Measurements from ENCODE around the gene GPR83. TPM values are rescaled to one million over a fixed set of nuclear protein-coding genes. Genes with fewer than 3 reads are reported as not detected.

The GPR83 gene
- total RNA-seq, 6 experiments from 2014 or later: not detected

DNA sequence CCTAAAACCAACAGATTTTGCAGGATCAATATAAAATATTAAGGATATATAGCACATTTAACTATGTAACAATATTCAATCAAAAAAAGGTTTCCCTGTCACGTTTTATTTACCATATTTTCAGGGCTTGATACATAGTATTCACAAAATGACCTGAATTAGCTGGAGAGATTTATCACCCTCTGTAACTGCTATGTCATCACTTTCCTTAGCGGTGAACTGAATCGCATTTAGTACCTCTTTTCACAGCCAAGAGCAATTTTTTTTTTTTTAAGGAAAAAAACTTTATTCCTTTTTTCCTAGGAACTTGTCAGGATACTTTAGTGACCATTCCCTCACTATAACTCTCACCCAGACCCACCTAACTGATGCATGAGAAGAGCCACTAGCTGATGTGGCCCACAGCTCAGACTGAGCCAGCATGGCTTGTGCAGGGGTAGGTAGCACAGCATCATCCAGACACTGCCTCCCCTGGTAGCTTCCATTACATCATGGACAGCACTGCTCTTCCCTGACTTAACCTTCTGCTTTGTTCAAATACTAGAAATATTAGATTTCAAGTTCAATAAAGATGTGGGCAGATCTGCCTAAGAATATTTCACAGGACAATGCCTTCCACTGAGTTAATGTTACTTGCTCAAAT lies 17.0 kb upstream of the GPR83 start:
- no peak for DNase-seq
- Mint-ChIP-seq H3K4me1 (ENCODE audit: low read depth) (no peaks in the 10 kb centered on the region), H3K36me3 (ENCODE audit: low read depth) (no peaks in the 10 kb centered on the region), H3K27ac (no peak overlapping the region), H3K9me3 (no peaks in the 10 kb centered on the region), H3K27me3 (ENCODE audit: insufficient read depth) (no peaks in the 10 kb centered on the region), H3K4me3 (no peak overlapping the region)
- TF ChIP-seq, protein P1, sequence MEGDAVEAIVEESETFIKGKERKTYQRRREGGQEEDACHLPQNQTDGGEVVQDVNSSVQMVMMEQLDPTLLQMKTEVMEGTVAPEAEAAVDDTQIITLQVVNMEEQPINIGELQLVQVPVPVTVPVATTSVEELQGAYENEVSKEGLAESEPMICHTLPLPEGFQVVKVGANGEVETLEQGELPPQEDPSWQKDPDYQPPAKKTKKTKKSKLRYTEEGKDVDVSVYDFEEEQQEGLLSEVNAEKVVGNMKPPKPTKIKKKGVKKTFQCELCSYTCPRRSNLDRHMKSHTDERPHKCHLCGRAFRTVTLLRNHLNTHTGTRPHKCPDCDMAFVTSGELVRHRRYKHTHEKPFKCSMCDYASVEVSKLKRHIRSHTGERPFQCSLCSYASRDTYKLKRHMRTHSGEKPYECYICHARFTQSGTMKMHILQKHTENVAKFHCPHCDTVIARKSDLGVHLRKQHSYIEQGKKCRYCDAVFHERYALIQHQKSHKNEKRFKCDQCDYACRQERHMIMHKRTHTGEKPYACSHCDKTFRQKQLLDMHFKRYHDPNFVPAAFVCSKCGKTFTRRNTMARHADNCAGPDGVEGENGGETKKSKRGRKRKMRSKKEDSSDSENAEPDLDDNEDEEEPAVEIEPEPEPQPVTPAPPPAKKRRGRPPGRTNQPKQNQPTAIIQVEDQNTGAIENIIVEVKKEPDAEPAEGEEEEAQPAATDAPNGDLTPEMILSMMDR (IDR thresholded peaks at IDR 0.05): no peak

DNA sequence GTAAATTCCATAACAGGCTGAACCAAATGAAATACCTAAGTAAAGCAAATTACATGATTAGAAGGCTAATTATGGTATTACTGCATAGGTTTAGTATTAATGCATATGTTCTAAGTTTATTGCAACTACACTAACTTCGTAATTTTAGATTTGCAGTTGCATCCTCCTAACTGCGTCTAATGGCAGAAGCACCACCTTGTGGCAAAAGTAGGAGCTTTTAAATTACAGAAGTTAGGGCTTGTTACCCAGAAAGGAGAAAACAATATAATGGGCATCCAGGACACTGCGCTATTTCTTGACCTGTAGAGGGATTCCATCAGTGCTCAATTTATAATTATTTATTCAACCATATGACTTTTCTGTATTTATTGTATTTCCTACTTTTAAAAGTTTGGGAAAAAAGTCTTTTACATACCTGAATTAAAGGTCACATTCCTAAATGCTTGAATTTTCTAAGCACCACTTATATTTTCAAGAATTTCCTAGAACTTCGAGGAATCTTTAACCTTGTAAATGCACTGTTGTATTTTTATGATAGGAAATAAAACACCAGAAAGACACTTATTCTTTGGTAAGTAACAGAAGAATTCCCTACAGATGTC lies 16.3 kb upstream of the GPR83 start:
- H3K9me3 Mint-ChIP-seq: no peaks in the 10 kb centered on the region
- TF ChIP-seq, protein P1 (IDR thresholded peaks at IDR 0.05): peak; percentile 82
- no peaks in the 10 kb centered on the region for H3K4me1 Mint-ChIP-seq (ENCODE audit: low read depth)
- H3K36me3 Mint-ChIP-seq (ENCODE audit: low read depth): no peaks in the 10 kb centered on the region
- DNase-seq: peak; percentile 46
- H3K27me3 Mint-ChIP-seq (ENCODE audit: insufficient read depth): no peaks in the 10 kb centered on the region
- no peak overlapping the region for H3K4me3 Mint-ChIP-seq
- no peak overlapping the region for H3K27ac Mint-ChIP-seq

DNA sequence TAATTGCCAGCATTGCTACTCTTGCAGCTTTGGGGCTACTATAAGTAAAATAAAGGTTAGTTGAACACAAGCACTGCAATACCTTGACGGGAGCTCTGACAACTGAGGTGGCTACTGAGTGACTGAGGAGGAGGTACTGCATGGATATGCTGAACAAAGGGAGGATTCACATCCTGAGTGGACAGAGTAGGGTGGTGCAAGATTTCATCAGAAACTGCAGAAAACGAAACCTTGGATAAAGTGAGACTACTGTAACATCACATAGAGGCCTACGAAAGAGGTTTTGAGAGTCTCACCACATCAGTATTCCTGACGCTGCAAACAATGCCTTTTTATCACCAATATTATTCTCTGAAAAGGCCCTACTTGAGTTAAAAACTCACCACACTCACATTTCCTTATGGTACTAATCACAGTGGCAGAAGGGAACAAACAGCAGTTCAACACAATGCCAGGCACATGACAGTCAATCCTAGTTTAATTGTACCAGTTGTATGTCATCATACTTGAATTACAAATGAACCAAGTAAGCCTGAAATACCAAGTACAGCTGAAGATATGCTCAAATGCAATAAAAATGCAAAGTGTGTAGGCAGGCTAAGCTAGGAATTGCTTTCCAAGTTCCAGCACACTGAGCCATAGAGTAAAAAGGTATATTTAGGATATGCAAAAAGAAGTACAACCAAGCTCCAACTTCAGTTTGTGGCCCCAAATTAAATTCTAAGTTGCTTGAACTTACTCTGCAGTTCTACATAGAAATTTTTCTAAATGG lies 4.0 kb upstream of the GPR83 start:
- Mint-ChIP-seq H3K4me1 (ENCODE audit: low read depth) (peaks cover 15% of the 10 kb centered on the region), H3K27ac (no peak overlapping the region), H3K36me3 (ENCODE audit: low read depth) (peaks cover 6% of the 10 kb centered on the region; the same call in 1 of the 2 replicates), H3K9me3 (peaks cover 6% of the 10 kb centered on the region; the same call in 1 of the 2 replicates), H3K27me3 (ENCODE audit: insufficient read depth) (peaks cover 16% of the 10 kb centered on the region), H3K4me3 (no peak overlapping the region)
- TF ChIP-seq, protein P1 (IDR thresholded peaks at IDR 0.05): no peak
- no peak for DNase-seq

DNA sequence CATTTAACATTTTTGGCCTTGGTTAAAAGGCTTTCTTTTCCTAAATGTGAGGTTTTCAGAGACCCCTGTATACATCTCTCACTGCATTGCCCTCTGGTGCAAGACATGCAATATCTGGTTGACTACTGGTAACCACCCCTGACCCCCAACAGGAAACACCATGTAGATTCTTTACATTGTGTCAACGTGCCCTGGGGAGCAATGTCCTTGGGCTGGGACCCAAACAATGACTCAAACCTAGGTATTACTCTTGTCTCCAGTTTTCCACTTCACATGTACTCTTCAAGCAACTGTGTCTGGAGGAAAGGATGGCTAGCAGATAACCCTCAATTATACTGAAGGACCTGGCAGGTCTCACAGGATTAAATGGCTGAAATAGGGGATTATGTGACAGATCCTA lies 1.1 kb upstream of the GPR83 start:
- Mint-ChIP-seq H3K4me1 (ENCODE audit: low read depth) (peaks cover 16% of the 10 kb centered on the region), H3K27me3 (ENCODE audit: insufficient read depth) (peaks cover 28% of the 10 kb centered on the region), H3K27ac (no peak overlapping the region), H3K4me3 (no peak overlapping the region), H3K9me3 (peaks cover 6% of the 10 kb centered on the region; the same call in 1 of the 2 replicates), H3K36me3 (ENCODE audit: low read depth) (peaks cover 6% of the 10 kb centered on the region; the same call in 1 of the 2 replicates)
- no peak for DNase-seq
- TF ChIP-seq, protein P1 (IDR thresholded peaks at IDR 0.05): no peak

DNA sequence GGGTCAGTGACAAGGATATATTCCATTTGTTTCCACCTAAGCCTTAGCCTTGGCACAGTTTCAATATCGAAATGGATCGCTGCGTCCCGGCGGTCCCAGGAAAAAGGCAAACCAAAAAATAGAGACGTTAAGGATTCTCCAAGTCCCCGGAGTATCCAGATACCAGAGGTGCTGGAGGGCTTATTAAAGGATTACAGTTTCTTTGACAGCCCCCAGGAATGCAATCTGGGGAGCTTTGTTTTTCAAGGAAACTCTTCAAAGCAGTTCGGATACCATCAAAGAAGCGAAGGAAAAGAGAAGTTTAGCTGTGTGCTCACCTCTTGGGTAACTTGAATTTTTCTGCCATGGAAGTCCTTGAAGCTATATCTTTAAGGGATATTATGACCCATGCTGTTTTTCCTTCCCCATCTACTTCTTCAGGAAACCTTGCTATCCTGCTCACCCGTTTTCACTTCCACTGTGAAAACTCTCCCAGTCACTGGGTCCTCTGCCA lies 600 bp upstream of the GPR83 start:
- Mint-ChIP-seq H3K9me3 (peaks cover 6% of the 10 kb centered on the region; the same call in 1 of the 2 replicates), H3K36me3 (ENCODE audit: low read depth) (peaks cover 6% of the 10 kb centered on the region; the same call in 1 of the 2 replicates), H3K4me1 (ENCODE audit: low read depth) (peaks cover 16% of the 10 kb centered on the region), H3K27ac (no peak overlapping the region), H3K4me3 (peak overlapping the region; percentile 43; the same call in 1 of the 2 replicates), H3K27me3 (ENCODE audit: insufficient read depth) (peaks cover 30% of the 10 kb centered on the region)
- no peak for DNase-seq
- TF ChIP-seq, protein P1 (IDR thresholded peaks at IDR 0.05): no peak

Data from HFFc6 (cell line).